HL-60/S4 treated with phorbol 12-myristate 13-acetate at 8.2 ng/mL for 4 days and 3 days (cell line): ENCODE measurements around the gene RAPGEF3.

Experiments used
- in situ Hi-C: fragments of 300-500 bp; cut with MboI; formaldehyde crosslinking; loops from 2 replicates; pipeline ENCODE4 v1.15.0; 2022; ENCODE audit warnings: low sequenced_read_pairs

RAPGEF3 gene

GRCh38 chr12:47763481-47764346 lies 5.0 kb upstream of the RAPGEF3 start:
- in situ Hi-C loops, result no loop called here

- in situ Hi-C loops, result no loop called here
Measured at GRCh38 chr12:47762850-47763465, 4.3 kb upstream of the RAPGEF3 start.

- in situ Hi-C loops, result no loop called here
Measured at GRCh38 chr12:47758584-47758833, 171 bp downstream of the RAPGEF3 start.

GRCh38 chr12:47757840-47758583 lies 668 bp downstream of the RAPGEF3 start:
- in situ Hi-C loops, result no loop called here

- in situ Hi-C loops, result no loop called here
Measured at GRCh38 chr12:47757364-47757839, 1.3 kb downstream of the RAPGEF3 start.

- in situ Hi-C loops, result no loop called here
Measured at GRCh38 chr12:47755655-47756562, 2.8 kb downstream of the RAPGEF3 start.

- in situ Hi-C loops, result no loop called here
Measured at GRCh38 chr12:47754881-47755280, 3.8 kb downstream of the RAPGEF3 start.

GRCh38 chr12:47754126-47754525 lies 4.6 kb downstream of the RAPGEF3 start:
- in situ Hi-C loops, result no loop called here

- in situ Hi-C loops, result no loop called here
Measured at GRCh38 chr12:47753021-47754001, 5.4 kb downstream of the RAPGEF3 start.

GRCh38 chr12:47752552-47752951 lies 6.1 kb downstream of the RAPGEF3 start:
- in situ Hi-C loops, result no loop called here

GRCh38 chr12:47752121-47752520 lies 6.6 kb downstream of the RAPGEF3 start:
- in situ Hi-C loops, result no loop called here

GRCh38 chr12:47751561-47751960 lies 7.1 kb downstream of the RAPGEF3 start:
- in situ Hi-C loops, result no loop called here

GRCh38 chr12:47750916-47751470 lies 7.7 kb downstream of the RAPGEF3 start:
- in situ Hi-C loops, result no loop called here

GRCh38 chr12:47750229-47750798 lies 8.4 kb downstream of the RAPGEF3 start:
- in situ Hi-C loops, result no loop called here

GRCh38 chr12:47748899-47749298 lies 9.8 kb downstream of the RAPGEF3 start:
- in situ Hi-C loops, result loop anchor here (25.0 kb wide), 1 partner anchor 413 kb away; the partner anchor contains the start of gene ASB8

GRCh38 chr12:47748507-47748828 lies 10.2 kb downstream of the RAPGEF3 start:
- in situ Hi-C loops, result loop anchor here (25.0 kb wide), 1 partner anchor 414 kb away; the partner anchor contains the start of gene ASB8

- in situ Hi-C loops, result loop anchor here (25.0 kb wide), 1 partner anchor 414 kb away; the partner anchor contains the start of gene ASB8
Measured at GRCh38 chr12:47747596-47748506, 10.8 kb downstream of the RAPGEF3 start.

GRCh38 chr12:47747126-47747525 lies 11.6 kb downstream of the RAPGEF3 start:
- in situ Hi-C loops, result loop anchor here (25.0 kb wide), 1 partner anchor 415 kb away; the partner anchor contains the start of gene ASB8
